22Rv1 (cell line): ENCODE data around the gene IGSF8.

Source experiments
- H3K27ac ChIP-seq: fragments of 450-650 bp; 2 replicates; pipeline ENCODE4 v1.5.1; 2017
- ZFX ChIP-seq: fragments of 450-650 bp; IDR thresholded peaks from 2 replicates; pipeline ENCODE4 v1.6.1; 2017; ENCODE audit warnings: antibody characterized with exemption, borderline replicate concordance
- TF ChIP-seq, protein P1 (sequence below): fragments of 450-650 bp; IDR thresholded peaks from 2 replicates; pipeline ENCODE4 v1.5.1; 2017; ENCODE audit warnings: mild to moderate bottlenecking

IGSF8 gene

DNA sequence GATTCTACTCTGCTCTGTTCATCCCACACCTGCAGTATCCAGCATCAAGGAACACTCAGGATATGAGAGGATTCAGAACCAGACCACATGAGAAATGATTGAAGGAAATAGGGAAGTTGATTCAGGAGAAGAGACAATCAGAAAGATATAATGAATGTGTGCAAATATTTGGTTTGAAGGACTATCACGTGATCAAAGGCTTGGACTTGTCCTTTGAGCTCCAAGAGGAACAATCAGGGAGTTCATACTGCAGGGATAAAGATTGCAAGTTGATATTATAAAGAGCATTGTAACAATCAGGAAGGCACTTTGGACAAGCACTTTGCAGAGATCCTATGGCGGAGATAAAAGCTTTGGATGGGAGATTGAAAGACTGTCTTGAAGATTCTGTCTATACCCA lies 52.8 kb downstream of the IGSF8 start:
- no peak overlapping the region for H3K27ac ChIP-seq
- TF ChIP-seq, protein P1, sequence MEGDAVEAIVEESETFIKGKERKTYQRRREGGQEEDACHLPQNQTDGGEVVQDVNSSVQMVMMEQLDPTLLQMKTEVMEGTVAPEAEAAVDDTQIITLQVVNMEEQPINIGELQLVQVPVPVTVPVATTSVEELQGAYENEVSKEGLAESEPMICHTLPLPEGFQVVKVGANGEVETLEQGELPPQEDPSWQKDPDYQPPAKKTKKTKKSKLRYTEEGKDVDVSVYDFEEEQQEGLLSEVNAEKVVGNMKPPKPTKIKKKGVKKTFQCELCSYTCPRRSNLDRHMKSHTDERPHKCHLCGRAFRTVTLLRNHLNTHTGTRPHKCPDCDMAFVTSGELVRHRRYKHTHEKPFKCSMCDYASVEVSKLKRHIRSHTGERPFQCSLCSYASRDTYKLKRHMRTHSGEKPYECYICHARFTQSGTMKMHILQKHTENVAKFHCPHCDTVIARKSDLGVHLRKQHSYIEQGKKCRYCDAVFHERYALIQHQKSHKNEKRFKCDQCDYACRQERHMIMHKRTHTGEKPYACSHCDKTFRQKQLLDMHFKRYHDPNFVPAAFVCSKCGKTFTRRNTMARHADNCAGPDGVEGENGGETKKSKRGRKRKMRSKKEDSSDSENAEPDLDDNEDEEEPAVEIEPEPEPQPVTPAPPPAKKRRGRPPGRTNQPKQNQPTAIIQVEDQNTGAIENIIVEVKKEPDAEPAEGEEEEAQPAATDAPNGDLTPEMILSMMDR: no peak
- no peak for TF ChIP-seq ZFX

DNA sequence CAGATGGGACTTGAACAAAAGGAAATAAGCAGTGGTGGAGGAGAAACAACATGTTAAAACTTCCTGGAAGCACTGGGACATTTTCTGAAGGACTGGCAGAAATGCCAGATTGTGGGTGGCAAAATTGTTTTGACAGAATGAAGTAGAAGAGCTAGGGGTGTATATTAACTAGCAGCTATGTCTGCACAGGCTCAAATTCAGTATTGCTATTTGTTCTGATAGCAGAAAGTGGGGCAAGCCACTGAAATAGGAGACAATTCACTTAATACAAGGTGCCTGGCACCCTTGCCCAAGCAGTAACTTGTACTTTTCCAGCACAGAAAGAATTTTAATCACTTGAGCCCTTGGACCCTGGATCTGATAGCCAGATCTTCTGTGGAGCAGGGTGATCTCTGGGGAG lies 54.9 kb downstream of the IGSF8 start:
- H3K27ac ChIP-seq: no peak overlapping the region
- TF ChIP-seq, protein P1: no peak
- TF ChIP-seq ZFX: no peak
